ENCODE data around the gene MGMT. TPM values are rescaled to one million over a fixed set of nuclear protein-coding genes. Genes with fewer than 3 reads are reported as not detected.

Gene MGMT
- total RNA-seq, 1 experiment from 2014 or later: 11.5 TPM

GRCh38 chr10:129642427-129642826, 175.4 kb downstream of the MGMT start:
- H3K4me3 ChIP-seq (replicated peaks in 1 of 2; ENCODE audit: low read depth in 1 of 2, low read length in 2 of 2): no peak overlapping the region
- no peaks in the 10 kb centered on the region for H3K9me2 ChIP-seq (ENCODE audit: insufficient read depth)
- no peak overlapping the region for H3K27ac ChIP-seq (ENCODE audit: low read depth, low read length)
- no peaks in the 10 kb centered on the region for H3K36me3 ChIP-seq (ENCODE audit: control insufficient read depth in 1 of 2, insufficient read depth in 2 of 2, low read length in 2 of 2)
- peaks cover 0 to 7% of the 10 kb centered on the region in 2 experiments; a peak in 1 of 4 replicates for H3K4me1 ChIP-seq (ENCODE audit: control insufficient read depth in 1 of 2, insufficient read depth in 2 of 2, low read length in 2 of 2)
- H3K9ac ChIP-seq (ENCODE audit: low read length): no peak overlapping the region
- H3K9me3 ChIP-seq (ENCODE audit: control insufficient read depth in 1 of 2, insufficient read depth in 1 of 2, low read depth in 1 of 2, low read length in 2 of 2): no peaks in the 10 kb centered on the region
- ChIA-PET RAD21 (ENCODE audit: low non-redundant PET in 1 of 2, low total read pairs in 2 of 2, uncharacterized antibody in 2 of 2, unreplicated experiment in 2 of 2) (no interaction called here), POLR2A (no interaction called here), CTCF (no interaction called here)
- intact Hi-C loops (cut with micrococcal nuclease): no loop called here
- BruUV-seq (replicated peaks): no TSS peak
- DNase-seq (ENCODE audit: low read depth, low spot score): peak; percentile 10
- H3K79me2 ChIP-seq (ENCODE audit: insufficient read depth, low read length): no peaks in the 10 kb centered on the region
- no peak overlapping the region for H2AFZ ChIP-seq (ENCODE audit: low read depth, low read length, poor library complexity, severe bottlenecking)
- H3K27me3 ChIP-seq (ENCODE audit: insufficient read depth, low read length): no peaks in the 10 kb centered on the region
- H3K4me2 ChIP-seq (ENCODE audit: low read length): peak overlapping the region; percentile 9; the same call in 1 of the 2 replicates
- H4K20me1 ChIP-seq (ENCODE audit: insufficient read depth): no peaks in the 10 kb centered on the region
- peak; percentile 70 for ATAC-seq
- TF ChIP-seq SRF (IDR thresholded peaks at IDR 0.05; ENCODE audit: low read depth) (no peak), ZFX (IDR thresholded peaks at IDR 0.05) (no peak), FOSL1 (IDR thresholded peaks at IDR 0.05; ENCODE audit: low read depth) (no peak), ZNF274 (IDR thresholded peaks at IDR 0.05; ENCODE audit: low read depth, low read length) (no peak), TCF7L2 (IDR thresholded peaks at IDR 0.05; ENCODE audit: borderline replicate concordance, extremely low read depth, insufficient read depth, insufficient read length) (no peak), YY1 (IDR thresholded peaks at IDR 0.05; ENCODE audit: extremely low read depth, insufficient replicate concordance, low read depth, low read length) (no peak), MAX (IDR thresholded peaks at IDR 0.05) (no peak), CEBPB (IDR thresholded peaks at IDR 0.05; ENCODE audit: low read depth) (no peak)
- TF ChIP-seq, protein P1, sequence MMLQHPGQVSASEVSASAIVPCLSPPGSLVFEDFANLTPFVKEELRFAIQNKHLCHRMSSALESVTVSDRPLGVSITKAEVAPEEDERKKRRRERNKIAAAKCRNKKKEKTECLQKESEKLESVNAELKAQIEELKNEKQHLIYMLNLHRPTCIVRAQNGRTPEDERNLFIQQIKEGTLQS (IDR thresholded peaks at IDR 0.05): no peak

GRCh38 chr10:129643266-129643665, 176.2 kb downstream of the MGMT start:
- Histone ChIP-seq H3K79me2 (ENCODE audit: insufficient read depth, low read length) (no peaks in the 10 kb centered on the region), H3K4me3 (replicated peaks in 1 of 2; ENCODE audit: low read depth in 1 of 2, low read length in 2 of 2) (no peak overlapping the region), H3K4me2 (ENCODE audit: low read length) (no peak overlapping the region), H3K9ac (ENCODE audit: low read length) (no peak overlapping the region), H4K20me1 (ENCODE audit: insufficient read depth) (no peaks in the 10 kb centered on the region), H3K27me3 (ENCODE audit: insufficient read depth, low read length) (no peaks in the 10 kb centered on the region), H2AFZ (ENCODE audit: low read depth, low read length, poor library complexity, severe bottlenecking) (no peak overlapping the region), H3K9me2 (ENCODE audit: insufficient read depth) (no peaks in the 10 kb centered on the region), H3K4me1 (ENCODE audit: control insufficient read depth in 1 of 2, insufficient read depth in 2 of 2, low read length in 2 of 2) (peaks cover 0 to 7% of the 10 kb centered on the region in 2 experiments; a peak in 1 of 4 replicates), H3K36me3 (ENCODE audit: control insufficient read depth in 1 of 2, insufficient read depth in 2 of 2, low read length in 2 of 2) (no peaks in the 10 kb centered on the region), H3K9me3 (ENCODE audit: control insufficient read depth in 1 of 2, insufficient read depth in 1 of 2, low read depth in 1 of 2, low read length in 2 of 2) (no peaks in the 10 kb centered on the region), H3K27ac (ENCODE audit: low read depth, low read length) (no peak overlapping the region)
- POLR2A ChIA-PET: no interaction called here
- ATAC-seq (no peak), DNase-seq (ENCODE audit: low read depth, low spot score) (no peak)
- RAD21 ChIA-PET (ENCODE audit: low non-redundant PET in 1 of 2, low total read pairs in 2 of 2, uncharacterized antibody in 2 of 2, unreplicated experiment in 2 of 2): no interaction called here
- CTCF ChIA-PET: no interaction called here
- intact Hi-C loops (cut with micrococcal nuclease): no loop called here
- BruUV-seq (replicated peaks): no TSS peak
- TF ChIP-seq ELF1 (IDR thresholded peaks at IDR 0.05; ENCODE audit: borderline replicate concordance, low read depth) (no peak), ZNF274 (IDR thresholded peaks at IDR 0.05; ENCODE audit: low read depth, low read length) (no peak), FOSL1 (IDR thresholded peaks at IDR 0.05; ENCODE audit: low read depth) (no peak), CTCF (IDR thresholded peaks at IDR 0.05 in 2 of 3, conservative IDR thresholded peaks at IDR 0.05 in 1 of 3; ENCODE audit: borderline replicate concordance in 1 of 3, insufficient read depth in 1 of 3, low read depth in 2 of 3, low read length in 2 of 3) (no peak), EGR1 (IDR thresholded peaks at IDR 0.05; ENCODE audit: low read depth) (no peak), POLR2A (IDR thresholded peaks at IDR 0.05; ENCODE audit: borderline replicate concordance, extremely low read depth, insufficient read depth, insufficient read length) (no peak), MAX (IDR thresholded peaks at IDR 0.05) (no peak)
